Activated naive CD4-positive, alpha-beta T cell treated with anti-CD3 and anti-CD28 coated beads, Interleukin-2, amount 50 U/mL, for 72 hours (primary cell): Measurements from ENCODE around the gene TNFRSF9. TPM values are rescaled to one million over a fixed set of nuclear protein-coding genes. Genes with fewer than 3 reads are reported as not detected.
"Not testable (repeated sequence)": the region's sequence is repeated elsewhere in the genome, so short reads cannot be mapped to it uniquely, and the experiment has no call there.

ENCODE experiments used
- ATAC-seq, 2 donors: fragments of 150-1000 bp; cut with Tn5 transposase; 2 replicates each; pipeline ENCODE4 v1.10.0; 2021; ENCODE audit warnings: mild to moderate bottlenecking in 2 of 2, moderate library complexity in 2 of 2
- DNase-seq, 2 donors: peaks; one replicate each; pipeline ENCODE4 v3.0.0; 2021 to 2022; ENCODE audit warnings: low spot score in 2 of 2
- H3K27ac Mint-ChIP-seq, 2 donors: one replicate each; pipeline ENCODE4 v1.8.0; 2022; ENCODE audit warnings: mild to moderate bottlenecking in 2 of 2, mixed read lengths in 2 of 2
- H3K36me3 Mint-ChIP-seq, 2 donors: one replicate each; pipeline ENCODE4 v1.8.0; 2022; ENCODE audit warnings: mixed read lengths in 2 of 2
- H3K9me3 Mint-ChIP-seq, 2 donors: one replicate each; pipeline ENCODE4 v1.8.0; 2022; ENCODE audit warnings: mixed read lengths in 2 of 2
- total RNA-seq, 2 donors: library from RNA; stranded (reverse); gene quantifications; one replicate each; pipeline ENCODE4 v1.2.3, GENCODE V29; 2022

TNFRSF9 gene
- total RNA-seq, 2 donors from 2014 or later: 10.8 to 66.8 TPM

- Mint-ChIP-seq H3K27ac (peak overlapping the region; percentile 77 to 94), H3K36me3 (peaks cover 34 to 38% of the 10 kb centered on the region in 2 donors)
- H3K9me3 Mint-ChIP-seq, ATAC-seq, DNase-seq: not testable (repeated sequence)
These were observed 23.2 kb upstream of the TNFRSF9 start for GRCh38 chr1:7963841-7964240.

GRCh38 chr1:7963378-7963730 is 22.7 kb upstream of the TNFRSF9 start:
- DNase-seq, H3K9me3 Mint-ChIP-seq, ATAC-seq: not testable (repeated sequence)
- Mint-ChIP-seq H3K36me3 (peaks cover 34 to 38% of the 10 kb centered on the region in 2 donors), H3K27ac (peak overlapping the region; percentile 77 to 94)

GRCh38 chr1:7962636-7963377 is 22.2 kb upstream of the TNFRSF9 start:
- Mint-ChIP-seq H3K36me3 (peaks cover 34 to 38% of the 10 kb centered on the region in 2 donors), H3K9me3 (no peaks in the 10 kb centered on the region), H3K27ac (peak overlapping the region; percentile 94 to 98)
- DNase-seq (no peak), ATAC-seq (no peak)

- ATAC-seq: peak; percentile 1 to 5
- DNase-seq: no peak
- Mint-ChIP-seq H3K27ac (peak overlapping the region; percentile 94 to 98), H3K36me3 (peaks cover 34 to 35% of the 10 kb centered on the region in 2 donors), H3K9me3 (no peaks in the 10 kb centered on the region)
These were observed 21.3 kb upstream of the TNFRSF9 start for GRCh38 chr1:7962014-7962335.

GRCh38 chr1:7961216-7962013 is 20.8 kb upstream of the TNFRSF9 start, which contains the start of gene PARK7:
PARK7 (plus strand) TSS chr1:7961711; CDS start chr1:7962786, 1,075 bp downstream.
- Mint-ChIP-seq H3K27ac (peak within 1 kb of the TSS; percentile 94 to 99), H3K36me3 (peaks cover 31 to 34% of the 10 kb centered on the region in 2 donors), H3K9me3 (no peaks in the 10 kb centered on the region)
- ATAC-seq (peak; percentile 96 to 97), DNase-seq (peak; percentile 100)

- ATAC-seq: no peak
- H3K9me3 Mint-ChIP-seq: no peaks in the 10 kb centered on the region
- peaks cover 31 to 34% of the 10 kb centered on the region in 2 donors for H3K36me3 Mint-ChIP-seq
These were observed 20.2 kb upstream of the TNFRSF9 start for GRCh38 chr1:7960867-7961215.

GRCh38 chr1:7960165-7960564 is 19.5 kb upstream of the TNFRSF9 start:
- Mint-ChIP-seq H3K27ac (peak overlapping the region; percentile 81 to 94), H3K9me3 (no peaks in the 10 kb centered on the region), H3K36me3 (peaks cover 31 to 34% of the 10 kb centered on the region in 2 donors)
- ATAC-seq (no peak), DNase-seq (no peak)

More at GRCh38 chr1:7960867-7961215, 20.2 kb upstream of the TNFRSF9 start:
- peak overlapping the region; percentile 94 to 99 for H3K27ac Mint-ChIP-seq
- DNase-seq: no peak

- Mint-ChIP-seq H3K9me3 (no peaks in the 10 kb centered on the region), H3K27ac (peak overlapping the region in 1 of 2 donors; percentile 82), H3K36me3 (peaks cover 12 to 23% of the 10 kb centered on the region in 2 donors)
- DNase-seq: no peak
- ATAC-seq: no peak
These were observed 15.8 kb upstream of the TNFRSF9 start for GRCh38 chr1:7956218-7957032.

- DNase-seq: no peak
These were observed 14.0 kb upstream of the TNFRSF9 start for GRCh38 chr1:7954683-7955082.

GRCh38 chr1:7953850-7954609 is 13.4 kb upstream of the TNFRSF9 start:
- Mint-ChIP-seq H3K9me3 (no peaks in the 10 kb centered on the region), H3K27ac (peak overlapping the region; percentile 92 to 94), H3K36me3 (peaks cover 10 to 12% of the 10 kb centered on the region in 2 donors)
- ATAC-seq (peak; percentile 89 to 90), DNase-seq (peak; percentile 80 to 98)

More at GRCh38 chr1:7954683-7955082, 14.0 kb upstream of the TNFRSF9 start:
- peak overlapping the region; percentile 92 to 94 for H3K27ac Mint-ChIP-seq
- peaks cover 10 to 12% of the 10 kb centered on the region in 2 donors for H3K36me3 Mint-ChIP-seq
- H3K9me3 Mint-ChIP-seq: no peaks in the 10 kb centered on the region
- no peak for ATAC-seq

- not testable (repeated sequence) for ATAC-seq, DNase-seq, H3K9me3 Mint-ChIP-seq, H3K27ac Mint-ChIP-seq
- peaks cover 10 to 12% of the 10 kb centered on the region in 2 donors for H3K36me3 Mint-ChIP-seq
These were observed 12.2 kb upstream of the TNFRSF9 start for GRCh38 chr1:7952791-7953190.

GRCh38 chr1:7948960-7949359 is 8.3 kb upstream of the TNFRSF9 start:
- ATAC-seq (peak; percentile 80 to 95), DNase-seq (peak in 1 of 2 donors; percentile 27)
- no peaks in the 10 kb centered on the region for H3K9me3 Mint-ChIP-seq
- H3K27ac Mint-ChIP-seq: peak overlapping the region in 1 of 2 donors; percentile 73
- H3K36me3 Mint-ChIP-seq: peaks cover 3 to 6% of the 10 kb centered on the region in 2 donors

GRCh38 chr1:7943251-7943650 is 2.6 kb upstream of the TNFRSF9 start:
- ATAC-seq (peak in 1 of 2 donors; percentile 17), DNase-seq (no peak)
- peaks cover 20 to 25% of the 10 kb centered on the region in 2 donors for H3K36me3 Mint-ChIP-seq
- peaks cover 3 to 6% of the 10 kb centered on the region in 2 donors for H3K9me3 Mint-ChIP-seq
- peak overlapping the region in 1 of 2 donors; percentile 94 for H3K27ac Mint-ChIP-seq

- Mint-ChIP-seq H3K36me3 (peaks cover 20 to 31% of the 10 kb centered on the region in 2 donors), H3K9me3 (peaks cover 3 to 6% of the 10 kb centered on the region in 2 donors), H3K27ac (peak overlapping the region; percentile 40 to 94)
- ATAC-seq (peak in 1 of 2 donors; percentile 31), DNase-seq (peak in 1 of 2 donors; percentile 31)
These were observed 1.7 kb upstream of the TNFRSF9 start for GRCh38 chr1:7942214-7942921.

- Mint-ChIP-seq H3K27ac (peak overlapping the region; percentile 40 to 94), H3K36me3 (peaks cover 20 to 40% of the 10 kb centered on the region in 2 donors), H3K9me3 (peaks cover 3 to 6% of the 10 kb centered on the region in 2 donors)
- ATAC-seq (no peak), DNase-seq (no peak)
These were observed 776 bp upstream of the TNFRSF9 start for GRCh38 chr1:7941437-7941793.
